HepG2 (cell line): ENCODE measurements around the gene FAM168A. TPM values are rescaled to one million over a fixed set of nuclear protein-coding genes. Genes with fewer than 3 reads are reported as not detected.

Source experiments
- ATAC-seq: fragments of 200-7000 bp; cut with Tn5 transposase; 3 replicates; pipeline ENCODE4 v1.9.1; 2020; ENCODE audit warnings: mild to moderate bottlenecking, moderate library complexity
- BruUV-seq: library from RNA; stranded (reverse); fragments of 400-500 nt; replicated peaks from 2 replicates; lab custom pipeline; 2021; lab: Mats Ljungman, UMichigan
- CTCF ChIA-PET: fragments of 300-600 bp; formaldehyde crosslinking; extraction: SDS; loops from one replicate; lab custom pipeline; 2021; ENCODE audit warnings: low total read pairs, inconsistent platforms, low intra/inter-chr PET ratio; lab: Yijun Ruan, JAX
- POLR2A ChIA-PET: fragments of 350-600 bp; sonication (Branson Sonifier 250); formaldehyde crosslinking; loops from one replicate; lab custom pipeline; 2020; ENCODE audit warnings: antibody characterized with exemption, inconsistent platforms; lab: Yijun Ruan, JAX
- DNase-seq: peaks from one replicate; pipeline ENCODE4 v3.0.0-alpha.2; 2015; ENCODE audit warnings: low spot score
- FAIRE-seq: peaks from 3 replicates; lab custom pipeline; 2011; peaks lifted over from hg19 to GRCh38; lab: Jason Lieb, UNC
- H2AFZ ChIP-seq: one replicate; pipeline ENCODE4 v1.6.1; 2011; ENCODE audit warnings: low read length, inconsistent platforms
- H3K27ac ChIP-seq: fragments of 300-600 bp; 3 replicates; pipeline ENCODE4 v1.8.0; 2011; ENCODE audit warnings: mixed run types, mild to moderate bottlenecking, mixed read lengths, low read length, inconsistent platforms; ENCODE audit not compliant: insufficient read depth; ENCODE audit errors: extremely low read length
- H3K27me3 ChIP-seq, 2 experiments: fragments of 200-600 bp in 1 of 2; 2 replicates in 1 of 2; 3 replicates in 1 of 2; pipeline versions ENCODE4 v1.6.0 to v1.8.0; 2011; ENCODE audit warnings: low read length in 2 of 2, mild to moderate bottlenecking in 2 of 2, moderate library complexity in 2 of 2, inconsistent platforms in 1 of 2; ENCODE audit not compliant: insufficient read depth in 2 of 2, control insufficient read depth in 1 of 2
- H3K36me3 ChIP-seq, 2 experiments: fragments of 200-600 bp in 1 of 2; replicated peaks in 1 of 2; 2 replicates in 1 of 2; 3 replicates in 1 of 2; pipeline versions ENCODE4 v1.5.1 to v1.8.0; 2011; ENCODE audit warnings: low read length in 2 of 2, inconsistent platforms in 1 of 2; ENCODE audit not compliant: insufficient read depth in 2 of 2, control insufficient read depth in 1 of 2
- H3K4me1 ChIP-seq: 2 replicates; pipeline ENCODE4 v1.5.1; 2012; ENCODE audit warnings: low read length, inconsistent platforms; ENCODE audit not compliant: insufficient read depth
- H3K4me2 ChIP-seq: 2 replicates; pipeline ENCODE4 v1.6.0; 2011; ENCODE audit warnings: low read depth, low read length, inconsistent platforms
- H3K4me3 ChIP-seq, 3 experiments: fragments of 200-600 bp in 1 of 3; sonication (generic), shearing (Covaris generic) in 1 of 3; replicated peaks in 1 of 3; 2 replicates each; pipeline ENCODE4 v1.5.1; 2011 to 2016; ENCODE audit warnings: low read length in 3 of 3, inconsistent platforms in 2 of 3, low read depth in 2 of 3, mild to moderate bottlenecking in 2 of 3, control low read depth in 1 of 3, mixed read lengths in 1 of 3; ENCODE audit not compliant: insufficient read depth in 1 of 3
- H3K79me2 ChIP-seq: one replicate; pipeline ENCODE4 v1.6.1; 2011; ENCODE audit warnings: low read length, inconsistent platforms; ENCODE audit not compliant: insufficient read depth
- H3K9ac ChIP-seq: 2 replicates; pipeline ENCODE4 v1.6.0; 2011; ENCODE audit warnings: mild to moderate bottlenecking, low read depth, low read length, inconsistent platforms; ENCODE audit not compliant: insufficient read depth
- H3K9me3 ChIP-seq: 2 replicates; pipeline ENCODE4 v1.5.1; 2012; ENCODE audit warnings: mild to moderate bottlenecking, low read length
- H4K20me1 ChIP-seq: 2 replicates; pipeline ENCODE4 v1.6.0; 2011; ENCODE audit warnings: inconsistent platforms, mild to moderate bottlenecking, low read length, moderate library complexity; ENCODE audit not compliant: insufficient read depth
- JUN ChIP-seq: sonication (generic); formaldehyde crosslinking; IDR thresholded peaks from 2 replicates; pipeline ENCODE4 v1.4.0; 2020; ENCODE audit warnings: mild to moderate bottlenecking, missing genetic modification reagents
- SP4 ChIP-seq: sonication (generic); formaldehyde crosslinking; IDR thresholded peaks from 2 replicates; pipeline ENCODE4 v1.8.1; 2023; ENCODE audit warnings: mild to moderate bottlenecking, missing genetic modification reagents
- TFDP2 ChIP-seq: sonication (generic); formaldehyde crosslinking; IDR thresholded peaks from 2 replicates; pipeline ENCODE4 v1.4.0; 2020; ENCODE audit warnings: missing genetic modification reagents
- ZC3H4 ChIP-seq: sonication (generic); formaldehyde crosslinking; IDR thresholded peaks from 2 replicates; pipeline ENCODE4 v1.4.0; 2020; ENCODE audit warnings: missing genetic modification reagents, borderline replicate concordance
- WGBS: methylation state at CpG from one replicate; pipeline ENCODE4 v1.1.6; 2017; ENCODE audit warnings: low lambda C conversion rate; 5-methylcytosine and 5-hydroxymethylcytosine counted together
- in situ Hi-C: cut with HindIII; loops from 2 replicates; pipeline ENCODE4 v1.10.0; 2017; ENCODE audit warnings: low pct_unique_long_range_greater_than_20kb; ENCODE audit not compliant: extremely low pct_ligation_motif_present
- intact Hi-C: fragments of 100-400 bp; cut with micrococcal nuclease; formaldehyde crosslinking; loops from one replicate; pipeline ENCODE4 v1.10.0; 2022; ENCODE audit not compliant: unreplicated experiment
- polyA plus RNA-seq, 8 experiments: library from polyadenylated mRNA; depleted of rRNA in 3 of 8; stranded (reverse) in 7 of 8; unstranded in 1 of 8; fragments of >200 nt; fragmentation: Illumina TruSeq in 4 of 8; extraction: Trizol in 4 of 8; gene quantifications; 2 replicates each; pipeline versions ENCODE4 v1.2.1 to v1.2.3, GENCODE V29; 2011 to 2016; ENCODE audit warnings: low read depth in 4 of 8, missing spikeins in 1 of 8, mixed read lengths in 1 of 8; ENCODE audit not compliant: insufficient read depth in 1 of 8
- total RNA-seq, 5 experiments: library from RNA; depleted of rRNA; stranded (reverse); fragments of >200 nt; fragmentation: Illumina TruSeq; extraction: Trizol; gene quantifications; 2 replicates each; pipeline ENCODE4 v1.2.3, GENCODE V29; 2016; ENCODE audit warnings: low read depth in 1 of 5

Gene FAM168A
- total and polyA plus RNA-seq, 2 of the 13 experiments (the other 11 are each of a cell fraction or from before 2014, with no cell fraction given), result 13.9 to 15.8 TPM

DNA sequence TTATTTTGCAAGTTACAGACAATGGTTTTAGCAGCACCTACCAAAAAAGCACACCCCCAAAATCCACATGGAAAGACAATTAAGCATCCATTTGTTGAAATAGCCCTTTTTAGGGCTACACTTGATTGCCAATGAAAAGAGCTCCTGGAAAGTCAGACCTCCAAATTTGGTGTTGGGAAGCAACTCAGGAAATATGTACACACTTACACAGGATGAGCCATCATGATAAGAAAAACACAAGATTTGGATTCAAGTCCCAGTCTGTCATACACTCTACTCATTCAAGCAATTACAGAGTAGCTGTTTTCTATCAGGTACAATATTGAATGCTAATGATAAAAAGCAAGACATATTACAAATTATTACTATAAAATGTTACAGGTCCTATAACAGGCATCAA, 31.5 kb downstream of the FAM168A start:
- no peaks in the 10 kb centered on the region for H3K9me3 ChIP-seq
- H3K4me3 ChIP-seq, result no peak overlapping the region
- in situ Hi-C loops (no loop called here), intact Hi-C loops (no loop called here)
- no peak overlapping the region for H3K4me2 ChIP-seq
- no peaks in the 10 kb centered on the region for H3K27me3 ChIP-seq
- CTCF ChIA-PET, result no interaction called here
- H3K9ac ChIP-seq, result no peak overlapping the region
- ATAC-seq (no peak), FAIRE-seq (no peak), DNase-seq (no peak)
- TF ChIP-seq JUN (CRISPR knock-in tag), result no peak
- no peak for TF ChIP-seq ZC3H4 (CRISPR knock-in tag)
- no peak for TF ChIP-seq SP4 (CRISPR knock-in tag)
- H3K36me3 ChIP-seq, result 0 out of 5 replicates have a peak, but pooled peaks cover 0 to 2% of the 10 kb centered on the region in 2 experiments
- H4K20me1 ChIP-seq, result no peaks in the 10 kb centered on the region
- peaks cover 3% of the 10 kb centered on the region for H3K79me2 ChIP-seq
- no TSS peak for BruUV-seq
- POLR2A ChIA-PET, result no interaction called here
- H2AFZ ChIP-seq, result no peak overlapping the region
- no peak overlapping the region for H3K27ac ChIP-seq
- H3K4me1 ChIP-seq, result no peaks in the 10 kb centered on the region

- Histone ChIP-seq H2AFZ (no peak overlapping the region), H3K36me3 (0 out of 5 replicates have a peak, but pooled peaks cover 0 to 2% of the 10 kb centered on the region in 2 experiments), H4K20me1 (no peaks in the 10 kb centered on the region), H3K79me2 (peaks cover 3% of the 10 kb centered on the region), H3K4me3 (no peak overlapping the region), H3K27me3 (no peaks in the 10 kb centered on the region), H3K27ac (no peak overlapping the region), H3K4me1 (no peaks in the 10 kb centered on the region), H3K9me3 (no peaks in the 10 kb centered on the region), H3K9ac (no peak overlapping the region), H3K4me2 (no peak overlapping the region)
- no peak for TF ChIP-seq TFDP2 (CRISPR knock-in tag)
- POLR2A ChIA-PET, result no interaction called here
- FAIRE-seq (no peak), DNase-seq (no peak), ATAC-seq (no peak)
- WGBS, result 100% methylated on average over 1 of the region's 1 CpG
- CTCF ChIA-PET, result no interaction called here
- intact Hi-C loops, result no loop called here
- in situ Hi-C loops, result no loop called here
- BruUV-seq, result no TSS peak
Observed at GRCh38 chr11:73565804-73566203, 32.1 kb downstream of the FAM168A start.
